OCI-LY3 (cell line): ENCODE data around the gene ZNF346.
"Not testable (repeated sequence)": the region's sequence is repeated elsewhere in the genome, so short reads cannot be mapped to it uniquely, and the experiment has no call there.

Experiments
- EZH2phosphoT487 ChIP-seq: fragments of 200-600 bp; shearing (Covaris generic); IDR thresholded peaks from 2 replicates; pipeline ENCODE4 v1.6.1; 2018; ENCODE audit warnings: antibody characterized with exemption, mixed run types, low read depth
- TF ChIP-seq, protein P1 (sequence below): fragments of 200-600, 300-600 bp; sonication (generic); IDR thresholded peaks from 2 replicates; pipeline ENCODE4 v1.5.1; 2014; ENCODE audit warnings: antibody characterized with exemption, low read length, low read depth

DNA sequence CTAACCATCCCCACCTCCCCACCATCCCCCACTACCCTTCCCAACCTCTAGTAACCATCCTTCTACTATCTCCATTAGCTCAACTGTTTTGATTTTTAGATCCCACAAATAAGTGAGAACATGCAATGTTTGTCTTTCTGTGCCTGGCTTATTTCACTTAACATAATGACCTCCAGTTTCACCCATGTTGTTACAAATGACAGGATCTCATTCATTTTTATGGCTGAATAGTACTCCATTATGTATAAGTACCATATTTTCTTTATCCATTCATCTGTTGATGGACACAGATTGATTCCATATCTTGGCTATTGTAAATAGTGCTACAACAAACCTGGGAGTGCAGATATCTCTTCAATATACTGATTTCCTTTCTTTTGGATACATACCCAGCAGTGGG lies 23.0 kb upstream of the ZNF346 start:
- TF ChIP-seq, protein P1, sequence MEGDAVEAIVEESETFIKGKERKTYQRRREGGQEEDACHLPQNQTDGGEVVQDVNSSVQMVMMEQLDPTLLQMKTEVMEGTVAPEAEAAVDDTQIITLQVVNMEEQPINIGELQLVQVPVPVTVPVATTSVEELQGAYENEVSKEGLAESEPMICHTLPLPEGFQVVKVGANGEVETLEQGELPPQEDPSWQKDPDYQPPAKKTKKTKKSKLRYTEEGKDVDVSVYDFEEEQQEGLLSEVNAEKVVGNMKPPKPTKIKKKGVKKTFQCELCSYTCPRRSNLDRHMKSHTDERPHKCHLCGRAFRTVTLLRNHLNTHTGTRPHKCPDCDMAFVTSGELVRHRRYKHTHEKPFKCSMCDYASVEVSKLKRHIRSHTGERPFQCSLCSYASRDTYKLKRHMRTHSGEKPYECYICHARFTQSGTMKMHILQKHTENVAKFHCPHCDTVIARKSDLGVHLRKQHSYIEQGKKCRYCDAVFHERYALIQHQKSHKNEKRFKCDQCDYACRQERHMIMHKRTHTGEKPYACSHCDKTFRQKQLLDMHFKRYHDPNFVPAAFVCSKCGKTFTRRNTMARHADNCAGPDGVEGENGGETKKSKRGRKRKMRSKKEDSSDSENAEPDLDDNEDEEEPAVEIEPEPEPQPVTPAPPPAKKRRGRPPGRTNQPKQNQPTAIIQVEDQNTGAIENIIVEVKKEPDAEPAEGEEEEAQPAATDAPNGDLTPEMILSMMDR = not testable (repeated sequence)
- TF ChIP-seq EZH2phosphoT487 = not testable (repeated sequence)
